ENCODE measurements around the gene ATP6AP2.

Gene ATP6AP2

GRCh38 chrX:40580537-40581335 lies at the start of gene ATP6AP2:
Gene ATP6AP2 (plus strand): TSS chrX:40580970. CDS start chrX:40581066, 96 bp downstream.
- peak; percentile 72 to 79 for DNase-seq (ENCODE audit: low read depth in 2 of 2)

GRCh38 chrX:40531056-40531826 lies 49.5 kb upstream of the ATP6AP2 start:
- no peak for DNase-seq (ENCODE audit: low read depth in 2 of 2)

- no peak for DNase-seq (ENCODE audit: low read depth in 2 of 2)
Observed at GRCh38 chrX:40537310-40537709, 43.5 kb upstream of the ATP6AP2 start.

- no peak for DNase-seq (ENCODE audit: low read depth in 2 of 2)
Observed at GRCh38 chrX:40538406-40538805, 42.4 kb upstream of the ATP6AP2 start.

GRCh38 chrX:40539214-40540142 lies 41.3 kb upstream of the ATP6AP2 start:
- peak; percentile 36 to 46 for DNase-seq (ENCODE audit: low read depth in 2 of 2)

GRCh38 chrX:40542208-40542607 lies 38.6 kb upstream of the ATP6AP2 start:
- DNase-seq (ENCODE audit: low read depth in 2 of 2): no peak

GRCh38 chrX:40542972-40543371 lies 37.8 kb upstream of the ATP6AP2 start:
- no peak for DNase-seq (ENCODE audit: low read depth in 2 of 2)

GRCh38 chrX:40543661-40544328 lies 37.0 kb upstream of the ATP6AP2 start:
- peak in 1 of 2 donors; percentile 32 for DNase-seq (ENCODE audit: low read depth in 2 of 2)

- DNase-seq (ENCODE audit: low read depth in 2 of 2): no peak
Observed at GRCh38 chrX:40544343-40545266, 36.2 kb upstream of the ATP6AP2 start.

- no peak for DNase-seq (ENCODE audit: low read depth in 2 of 2)
Observed at GRCh38 chrX:40546870-40547269, 33.9 kb upstream of the ATP6AP2 start.

GRCh38 chrX:40550066-40550465 lies 30.7 kb upstream of the ATP6AP2 start:
- no peak for DNase-seq (ENCODE audit: low read depth in 2 of 2)

GRCh38 chrX:40552768-40553167 lies 28.0 kb upstream of the ATP6AP2 start:
- DNase-seq (ENCODE audit: low read depth in 2 of 2): no peak

- DNase-seq (ENCODE audit: low read depth in 2 of 2): no peak
Observed at GRCh38 chrX:40558590-40558989, 22.2 kb upstream of the ATP6AP2 start.

GRCh38 chrX:40563784-40564183 lies 17.0 kb upstream of the ATP6AP2 start:
- no peak for DNase-seq (ENCODE audit: low read depth in 2 of 2)

GRCh38 chrX:40564447-40564846 lies 16.3 kb upstream of the ATP6AP2 start:
- no peak for DNase-seq (ENCODE audit: low read depth in 2 of 2)

- no peak for DNase-seq (ENCODE audit: low read depth in 2 of 2)
Observed at GRCh38 chrX:40570346-40571093, 10.2 kb upstream of the ATP6AP2 start.

- DNase-seq (ENCODE audit: low read depth in 2 of 2): peak in 1 of 2 donors; percentile 47
Observed at GRCh38 chrX:40571164-40571563, 9.6 kb upstream of the ATP6AP2 start.

GRCh38 chrX:40571600-40571999 lies 9.2 kb upstream of the ATP6AP2 start:
- no peak for DNase-seq (ENCODE audit: low read depth in 2 of 2)

GRCh38 chrX:40573763-40574162 lies 7.0 kb upstream of the ATP6AP2 start:
- no peak for DNase-seq (ENCODE audit: low read depth in 2 of 2)
